Astrocyte (in vitro differentiated cells and primary cell): ENCODE results near the gene TENM4.

Source experiments
- CTCF ChIP-seq: IDR thresholded peaks from 2 replicates; pipeline ENCODE4 v1.5.1; 2011; ENCODE audit warnings: low read depth, mild to moderate bottlenecking, inconsistent platforms, low read length, moderate library complexity; ENCODE audit not compliant: insufficient read depth
- EZH2 ChIP-seq: IDR thresholded peaks from 2 replicates; pipeline ENCODE4 v1.6.1; 2012; ENCODE audit warnings: mild to moderate bottlenecking, low read length, inconsistent platforms; ENCODE audit not compliant: insufficient read depth

GRCh38 chr11:79189601-79190000 is 251.2 kb downstream of the TENM4 start:
- TF ChIP-seq CTCF (no peak), EZH2 (no peak)
